ENCODE results near the gene RSPH3.

DNA sequence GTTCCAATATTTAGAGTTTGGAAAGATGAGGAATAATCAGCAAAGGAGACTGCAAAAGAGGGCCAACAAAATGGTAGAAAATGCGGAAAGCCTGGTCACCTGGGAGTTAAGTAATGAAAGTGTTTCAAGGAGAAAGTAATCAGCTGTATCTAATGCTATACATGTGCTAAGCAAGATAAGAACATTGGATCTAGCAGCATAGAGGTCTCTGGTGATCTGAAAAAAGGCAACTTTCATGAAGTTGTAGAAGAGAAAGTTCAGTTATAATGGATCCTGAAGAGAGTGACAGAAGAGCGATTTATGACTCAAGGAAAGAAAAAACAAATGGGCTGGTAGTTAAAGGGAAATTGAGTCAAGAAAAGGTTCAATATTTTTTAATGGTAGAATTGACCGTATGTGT lies 4.6 kb upstream of the RSPH3 start:
- TF ChIP-seq CTCF (IDR thresholded peaks at IDR 0.05) (no peak), POLR2A (IDR thresholded peaks at IDR 0.05) (no peak)

Data from uterus (tissue), 2 donors.